ENCODE measurements around the gene TTC9.

The TTC9 gene

GRCh38 chr14:70662080-70662479 lies 20.4 kb downstream of the TTC9 start:
- no peak for TF ChIP-seq ZNF70 (CRISPR knock-in tag; IDR thresholded peaks at IDR 0.05)
- no peak for TF ChIP-seq POU6F1 (CRISPR knock-in tag; IDR thresholded peaks at IDR 0.05; ENCODE audit: borderline replicate concordance, low read depth)
- no peak for TF ChIP-seq ARNTL (CRISPR knock-in tag; IDR thresholded peaks at IDR 0.05; ENCODE audit: borderline replicate concordance, low read depth)
- no peak for TF ChIP-seq SNAI2 (CRISPR knock-in tag; IDR thresholded peaks at IDR 0.05)
- TF ChIP-seq ESRRG (CRISPR knock-in tag; IDR thresholded peaks at IDR 0.05), result no peak
- no peak for TF ChIP-seq TOX (CRISPR knock-in tag; IDR thresholded peaks at IDR 0.05; ENCODE audit: borderline replicate concordance)
- no peak for TF ChIP-seq ZFP30 (CRISPR knock-in tag; IDR thresholded peaks at IDR 0.05)
- no peak for TF ChIP-seq RARB (CRISPR knock-in tag; IDR thresholded peaks at IDR 0.05)
- TF ChIP-seq ZNF565 (CRISPR knock-in tag; conservative IDR thresholded peaks at IDR 0.05; ENCODE audit: low read depth), result no peak
- no peak for TF ChIP-seq PATZ1 (CRISPR knock-in tag; IDR thresholded peaks at IDR 0.05; ENCODE audit: borderline replicate concordance)
- TF ChIP-seq GLIS3 (CRISPR knock-in tag; IDR thresholded peaks at IDR 0.05), result no peak
- TF ChIP-seq PPARA (CRISPR knock-in tag; IDR thresholded peaks at IDR 0.05; ENCODE audit: borderline replicate concordance), result no peak
- TF ChIP-seq CSDC2 (CRISPR knock-in tag; IDR thresholded peaks at IDR 0.05), result no peak
- TF ChIP-seq CSRNP3 (CRISPR knock-in tag; IDR thresholded peaks at IDR 0.05), result no peak
- ATAC-seq, result no peak

DNA sequence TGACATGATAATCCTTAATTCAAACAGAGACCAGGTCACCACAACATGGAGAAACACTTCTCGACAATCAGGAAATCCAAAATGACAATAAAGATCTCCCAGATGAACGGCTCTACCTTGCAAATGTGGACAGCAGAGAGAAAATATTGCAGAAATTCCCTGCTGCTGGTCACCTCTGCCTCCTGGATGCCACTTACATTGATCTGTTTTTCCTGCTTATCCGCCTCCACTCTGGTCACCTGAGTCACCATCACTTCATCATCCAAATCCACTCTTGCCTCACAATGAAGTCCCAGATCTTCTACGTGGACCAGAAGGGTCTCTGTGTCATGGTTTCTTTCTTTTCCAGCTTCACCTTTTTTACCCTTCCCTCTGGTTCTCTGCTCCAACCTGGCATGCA lies 21.1 kb downstream of the TTC9 start:
- ATAC-seq, result no peak

GRCh38 chr14:70663707-70664179 lies 22.0 kb downstream of the TTC9 start:
- TF ChIP-seq ZFP30 (CRISPR knock-in tag; IDR thresholded peaks at IDR 0.05) (no peak), TCF4 (CRISPR knock-in tag; IDR thresholded peaks at IDR 0.05; ENCODE audit: borderline replicate concordance) (no peak), TOX (CRISPR knock-in tag; IDR thresholded peaks at IDR 0.05; ENCODE audit: borderline replicate concordance) (no peak), BACH2 (CRISPR knock-in tag; IDR thresholded peaks at IDR 0.05; ENCODE audit: borderline replicate concordance) (no peak), ZNF8 (CRISPR knock-in tag; IDR thresholded peaks at IDR 0.05) (no peak), SNAI2 (CRISPR knock-in tag; IDR thresholded peaks at IDR 0.05) (no peak)
- TF ChIP-seq, protein P1, sequence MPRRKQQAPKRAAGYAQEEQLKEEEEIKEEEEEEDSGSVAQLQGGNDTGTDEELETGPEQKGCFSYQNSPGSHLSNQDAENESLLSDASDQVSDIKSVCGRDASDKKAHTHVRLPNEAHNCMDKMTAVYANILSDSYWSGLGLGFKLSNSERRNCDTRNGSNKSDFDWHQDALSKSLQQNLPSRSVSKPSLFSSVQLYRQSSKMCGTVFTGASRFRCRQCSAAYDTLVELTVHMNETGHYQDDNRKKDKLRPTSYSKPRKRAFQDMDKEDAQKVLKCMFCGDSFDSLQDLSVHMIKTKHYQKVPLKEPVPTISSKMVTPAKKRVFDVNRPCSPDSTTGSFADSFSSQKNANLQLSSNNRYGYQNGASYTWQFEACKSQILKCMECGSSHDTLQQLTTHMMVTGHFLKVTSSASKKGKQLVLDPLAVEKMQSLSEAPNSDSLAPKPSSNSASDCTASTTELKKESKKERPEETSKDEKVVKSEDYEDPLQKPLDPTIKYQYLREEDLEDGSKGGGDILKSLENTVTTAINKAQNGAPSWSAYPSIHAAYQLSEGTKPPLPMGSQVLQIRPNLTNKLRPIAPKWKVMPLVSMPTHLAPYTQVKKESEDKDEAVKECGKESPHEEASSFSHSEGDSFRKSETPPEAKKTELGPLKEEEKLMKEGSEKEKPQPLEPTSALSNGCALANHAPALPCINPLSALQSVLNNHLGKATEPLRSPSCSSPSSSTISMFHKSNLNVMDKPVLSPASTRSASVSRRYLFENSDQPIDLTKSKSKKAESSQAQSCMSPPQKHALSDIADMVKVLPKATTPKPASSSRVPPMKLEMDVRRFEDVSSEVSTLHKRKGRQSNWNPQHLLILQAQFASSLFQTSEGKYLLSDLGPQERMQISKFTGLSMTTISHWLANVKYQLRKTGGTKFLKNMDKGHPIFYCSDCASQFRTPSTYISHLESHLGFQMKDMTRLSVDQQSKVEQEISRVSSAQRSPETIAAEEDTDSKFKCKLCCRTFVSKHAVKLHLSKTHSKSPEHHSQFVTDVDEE (CRISPR knock-in tag; IDR thresholded peaks at IDR 0.05), result no peak
- no peak for ATAC-seq

More for the DNA sequence above, 21.1 kb downstream of the TTC9 start:
- TF ChIP-seq ZFP3 (CRISPR knock-in tag; IDR thresholded peaks at IDR 0.05), result no peak
- TF ChIP-seq RARB (CRISPR knock-in tag; IDR thresholded peaks at IDR 0.05), result no peak
- TF ChIP-seq PPARA (CRISPR knock-in tag; IDR thresholded peaks at IDR 0.05; ENCODE audit: borderline replicate concordance), result no peak
- no peak for TF ChIP-seq TOX (CRISPR knock-in tag; IDR thresholded peaks at IDR 0.05; ENCODE audit: borderline replicate concordance)

- no peak for ATAC-seq
These were observed 23.2 kb downstream of the TTC9 start for GRCh38 chr14:70664698-70665447.

More at GRCh38 chr14:70664698-70665447, 23.2 kb downstream of the TTC9 start:
- TF ChIP-seq ZFP3 (CRISPR knock-in tag; IDR thresholded peaks at IDR 0.05), result no peak
